HL-60 (cell line): Measurements from ENCODE around the gene CMYA5.

Experiments
- DNase-seq, 2 experiments: peaks; one replicate each; pipeline ENCODE4 v3.0.0-alpha.2; 2010 to 2020; ENCODE audit warnings: low read depth in 1 of 2, low spot score in 1 of 2
- H3K27ac ChIP-seq: fragments of 250-450 bp; sonication (Bioruptor Pico); replicated peaks from 2 replicates; pipeline ENCODE4 v1.5.1; 2020; ENCODE audit warnings: mild to moderate bottlenecking, moderate library complexity
- H3K27me3 ChIP-seq: fragments of 250-450 bp; sonication (Bioruptor Pico); 2 replicates; pipeline ENCODE4 v1.5.1; 2021; ENCODE audit warnings: mild to moderate bottlenecking, moderate library complexity; ENCODE audit not compliant: insufficient read depth, poor library complexity, severe bottlenecking
- H3K4me3 ChIP-seq: replicated peaks from 2 replicates; pipeline ENCODE4 v1.5.1; 2011; ENCODE audit warnings: mild to moderate bottlenecking, control low read depth, low read length; ENCODE audit not compliant: insufficient read depth
- CTCF ChIP-seq: IDR thresholded peaks from one replicate; pipeline ENCODE4 v1.5.1; 2011; ENCODE audit warnings: low read length, control low read depth, inconsistent platforms; ENCODE audit not compliant: insufficient read depth
- GABPA ChIP-seq: IDR thresholded peaks from 2 replicates; pipeline ENCODE4 v1.6.1; 2012; ENCODE audit warnings: low read depth
- POLR2AphosphoS5 ChIP-seq: IDR thresholded peaks from 2 replicates; pipeline ENCODE4 v1.6.1; 2012; ENCODE audit warnings: low read depth
- REST ChIP-seq: IDR thresholded peaks from 2 replicates; pipeline ENCODE4 v1.6.1; 2012; ENCODE audit warnings: low read depth; ENCODE audit not compliant: insufficient replicate concordance
- SPI1 ChIP-seq: IDR thresholded peaks from 2 replicates; pipeline ENCODE4 v1.6.1; 2012; ENCODE audit warnings: low read depth, mild to moderate bottlenecking, borderline replicate concordance

CMYA5 gene

GRCh38 chr5:79806741-79807140, 117.1 kb downstream of the CMYA5 start:
- no peak overlapping the region for H3K4me3 ChIP-seq
- no peak overlapping the region for H3K27ac ChIP-seq
- H3K27me3 ChIP-seq = no peaks in the 10 kb centered on the region
- TF ChIP-seq SPI1 (no peak), REST (no peak), POLR2AphosphoS5 (no peak), CTCF (no peak), GABPA (no peak)
- no peak for DNase-seq

GRCh38 chr5:79809743-79810142, 120.1 kb downstream of the CMYA5 start:
- Histone ChIP-seq H3K27me3 (no peaks in the 10 kb centered on the region), H3K4me3 (no peak overlapping the region), H3K27ac (no peak overlapping the region)
- DNase-seq = no peak
- TF ChIP-seq REST = no peak
- TF ChIP-seq SPI1 = no peak
- TF ChIP-seq CTCF = no peak
- TF ChIP-seq GABPA = no peak
- TF ChIP-seq POLR2AphosphoS5 = no peak

GRCh38 chr5:79811081-79811480, 121.4 kb downstream of the CMYA5 start:
- H3K27ac ChIP-seq = no peak overlapping the region
- DNase-seq = no peak
- no peak overlapping the region for H3K4me3 ChIP-seq
- no peaks in the 10 kb centered on the region for H3K27me3 ChIP-seq
- TF ChIP-seq GABPA = no peak
- TF ChIP-seq REST = no peak
- no peak for TF ChIP-seq CTCF
- no peak for TF ChIP-seq SPI1
- TF ChIP-seq POLR2AphosphoS5 = no peak
